GM12864 (cell line): ENCODE data around the gene PSMD2.
"Not testable (repeated sequence)": the region's sequence is repeated elsewhere in the genome, so short reads cannot be mapped to it uniquely, and the experiment has no call there.

Experiments
- DNase-seq: peaks from one replicate; pipeline ENCODE4 v3.0.0-alpha.2; 2011; ENCODE audit warnings: low read depth
- H3K4me3 ChIP-seq: 2 replicates; pipeline ENCODE4 v1.5.1; 2011; ENCODE audit warnings: mild to moderate bottlenecking, low read depth, low read length, control low read depth
- TF ChIP-seq, protein P1 (sequence below): IDR thresholded peaks from 2 replicates; pipeline ENCODE4 v1.5.1; 2011; ENCODE audit warnings: low read depth, mild to moderate bottlenecking, moderate library complexity, low read length, control low read depth, inconsistent platforms; ENCODE audit errors: missing control alignments

PSMD2 gene

DNA sequence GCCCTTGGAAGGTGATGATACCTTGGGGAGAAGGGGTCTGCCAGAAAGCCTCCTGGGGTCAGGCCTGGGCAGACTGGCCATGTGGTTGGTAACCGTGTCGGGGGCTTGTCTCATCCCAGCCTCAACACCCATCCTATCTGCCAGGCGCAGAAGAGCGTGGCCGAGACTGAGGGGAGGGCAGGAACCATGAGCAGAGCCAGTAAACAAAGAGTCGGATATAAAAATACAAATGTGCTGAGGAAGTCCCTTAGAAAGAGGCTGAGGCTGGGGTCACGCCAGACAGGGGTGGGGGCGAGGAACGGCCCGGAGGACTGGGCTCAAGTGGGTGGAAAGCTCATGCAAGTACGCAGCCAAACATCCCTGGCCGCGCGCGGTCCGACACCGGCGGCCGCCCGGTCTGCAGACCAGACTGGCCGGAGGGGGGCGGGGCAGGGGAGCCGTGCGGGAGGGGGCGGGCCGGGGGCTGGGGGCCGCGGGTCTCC lies 39.6 kb upstream of the PSMD2 start:
- no peak for DNase-seq
- H3K4me3 ChIP-seq, result no peak overlapping the region
- TF ChIP-seq, protein P1, sequence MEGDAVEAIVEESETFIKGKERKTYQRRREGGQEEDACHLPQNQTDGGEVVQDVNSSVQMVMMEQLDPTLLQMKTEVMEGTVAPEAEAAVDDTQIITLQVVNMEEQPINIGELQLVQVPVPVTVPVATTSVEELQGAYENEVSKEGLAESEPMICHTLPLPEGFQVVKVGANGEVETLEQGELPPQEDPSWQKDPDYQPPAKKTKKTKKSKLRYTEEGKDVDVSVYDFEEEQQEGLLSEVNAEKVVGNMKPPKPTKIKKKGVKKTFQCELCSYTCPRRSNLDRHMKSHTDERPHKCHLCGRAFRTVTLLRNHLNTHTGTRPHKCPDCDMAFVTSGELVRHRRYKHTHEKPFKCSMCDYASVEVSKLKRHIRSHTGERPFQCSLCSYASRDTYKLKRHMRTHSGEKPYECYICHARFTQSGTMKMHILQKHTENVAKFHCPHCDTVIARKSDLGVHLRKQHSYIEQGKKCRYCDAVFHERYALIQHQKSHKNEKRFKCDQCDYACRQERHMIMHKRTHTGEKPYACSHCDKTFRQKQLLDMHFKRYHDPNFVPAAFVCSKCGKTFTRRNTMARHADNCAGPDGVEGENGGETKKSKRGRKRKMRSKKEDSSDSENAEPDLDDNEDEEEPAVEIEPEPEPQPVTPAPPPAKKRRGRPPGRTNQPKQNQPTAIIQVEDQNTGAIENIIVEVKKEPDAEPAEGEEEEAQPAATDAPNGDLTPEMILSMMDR, result no peak

DNA sequence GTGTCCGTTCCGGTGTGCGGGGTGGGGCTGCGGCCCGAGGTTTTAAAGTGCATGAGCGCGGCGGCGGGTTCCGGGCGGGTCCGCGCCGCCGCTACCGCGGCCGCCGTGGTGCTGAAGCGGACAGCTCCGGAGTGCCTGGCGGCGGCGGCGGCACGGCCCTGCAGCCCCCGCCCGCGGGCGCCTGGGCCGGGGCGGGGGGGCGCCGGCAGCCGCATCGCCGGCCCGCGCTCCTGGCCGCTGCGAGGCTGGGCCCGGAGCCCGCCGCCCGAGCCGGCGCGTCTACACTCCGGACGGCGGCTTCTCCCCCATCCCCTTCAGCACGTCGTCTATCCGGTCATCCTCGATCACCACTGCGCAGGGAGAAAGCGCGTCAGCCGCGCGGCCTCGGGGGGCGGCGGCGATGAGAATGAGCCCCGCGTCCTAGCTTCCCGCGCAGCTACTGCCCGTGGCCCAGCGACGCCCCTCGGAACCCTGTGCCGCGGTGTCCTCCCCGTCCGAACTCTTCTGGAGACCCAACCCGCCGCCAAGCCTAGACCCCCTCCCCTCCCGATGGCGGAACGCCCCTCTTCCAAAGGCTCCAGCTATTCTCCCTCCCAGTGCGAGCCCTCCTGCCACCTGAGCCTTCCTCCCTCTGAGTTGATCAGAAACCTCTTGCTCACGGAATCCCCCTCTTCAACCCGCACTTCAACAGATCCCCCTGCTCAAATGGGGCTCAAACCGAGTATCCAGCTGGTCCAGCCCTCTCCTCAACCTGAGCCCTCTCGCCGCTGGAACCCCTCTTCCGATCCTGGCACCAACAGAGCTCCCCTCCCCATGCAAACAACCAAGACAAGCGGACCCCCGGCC lies 38.9 kb upstream of the PSMD2 start:
- TF ChIP-seq, protein P1, result no peak
- no peak for DNase-seq
- H3K4me3 ChIP-seq, result no peak overlapping the region

DNA sequence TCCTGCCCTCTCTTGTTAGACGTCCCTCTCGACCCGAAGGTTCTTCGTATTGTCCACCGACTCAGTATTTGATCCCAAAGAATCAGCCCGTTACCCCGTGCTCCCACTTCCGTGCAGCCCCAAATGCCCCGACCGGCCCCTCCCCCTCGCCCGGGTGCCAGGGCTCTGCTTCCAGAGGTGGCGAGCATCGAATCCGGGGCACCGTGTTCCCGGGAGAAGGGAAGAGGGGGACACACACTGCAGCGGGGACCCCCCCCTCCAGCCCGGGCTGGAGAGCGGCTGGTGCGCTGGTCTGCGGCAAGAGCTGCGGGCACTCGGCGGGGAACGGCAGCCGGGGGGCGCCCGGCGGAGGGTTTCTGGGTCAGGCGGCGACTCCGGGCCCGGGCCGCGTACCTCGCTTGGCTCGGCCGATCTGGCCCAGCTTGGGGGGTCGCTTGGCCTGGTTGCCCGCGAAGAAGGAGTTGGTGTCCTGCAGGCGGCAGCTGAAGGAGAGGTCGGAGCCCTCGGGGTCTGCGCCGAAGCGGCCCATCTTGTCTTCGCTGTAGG lies 38.2 kb upstream of the PSMD2 start:
- peak overlapping the region; percentile 41 for H3K4me3 ChIP-seq
- TF ChIP-seq, protein P1, result no peak
- no peak for DNase-seq

DNA sequence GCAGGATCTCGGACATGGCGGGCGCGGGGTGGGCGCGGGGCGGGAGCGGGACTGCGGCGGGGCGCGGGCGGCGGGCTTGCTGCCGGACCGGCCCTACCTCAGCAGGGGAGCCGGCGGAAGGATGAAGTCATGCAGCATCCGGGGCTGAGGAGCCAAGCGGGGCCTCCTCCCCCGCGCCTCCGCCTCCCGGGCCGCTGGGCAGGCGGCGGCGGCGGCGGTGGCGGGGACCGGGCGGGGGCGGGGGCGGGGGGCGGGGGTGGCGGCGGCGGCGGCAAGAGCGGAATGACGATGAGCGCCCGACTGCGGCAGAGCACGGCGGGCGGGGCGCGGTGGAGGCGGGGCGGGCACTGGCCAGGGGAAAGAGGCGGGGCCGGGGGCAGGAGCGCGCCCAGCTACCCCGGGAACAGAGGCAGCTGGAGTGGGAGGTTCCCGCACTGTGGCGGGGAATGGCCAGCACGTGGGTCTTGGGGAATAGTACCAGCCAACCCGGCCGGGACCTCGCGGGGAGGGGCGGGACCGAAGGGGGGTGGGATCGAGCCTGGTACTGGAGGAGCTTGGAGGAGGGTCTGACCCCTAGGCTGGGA lies 37.7 kb upstream of the PSMD2 start, which contains the start of gene CAMK2N2:
CAMK2N2 (minus strand) TSS at position 284 of the 584 bp plus-strand sequence; CDS start at position 16, 268 bp downstream.
- TF ChIP-seq, protein P1, result no peak
- DNase-seq, result no peak

DNA sequence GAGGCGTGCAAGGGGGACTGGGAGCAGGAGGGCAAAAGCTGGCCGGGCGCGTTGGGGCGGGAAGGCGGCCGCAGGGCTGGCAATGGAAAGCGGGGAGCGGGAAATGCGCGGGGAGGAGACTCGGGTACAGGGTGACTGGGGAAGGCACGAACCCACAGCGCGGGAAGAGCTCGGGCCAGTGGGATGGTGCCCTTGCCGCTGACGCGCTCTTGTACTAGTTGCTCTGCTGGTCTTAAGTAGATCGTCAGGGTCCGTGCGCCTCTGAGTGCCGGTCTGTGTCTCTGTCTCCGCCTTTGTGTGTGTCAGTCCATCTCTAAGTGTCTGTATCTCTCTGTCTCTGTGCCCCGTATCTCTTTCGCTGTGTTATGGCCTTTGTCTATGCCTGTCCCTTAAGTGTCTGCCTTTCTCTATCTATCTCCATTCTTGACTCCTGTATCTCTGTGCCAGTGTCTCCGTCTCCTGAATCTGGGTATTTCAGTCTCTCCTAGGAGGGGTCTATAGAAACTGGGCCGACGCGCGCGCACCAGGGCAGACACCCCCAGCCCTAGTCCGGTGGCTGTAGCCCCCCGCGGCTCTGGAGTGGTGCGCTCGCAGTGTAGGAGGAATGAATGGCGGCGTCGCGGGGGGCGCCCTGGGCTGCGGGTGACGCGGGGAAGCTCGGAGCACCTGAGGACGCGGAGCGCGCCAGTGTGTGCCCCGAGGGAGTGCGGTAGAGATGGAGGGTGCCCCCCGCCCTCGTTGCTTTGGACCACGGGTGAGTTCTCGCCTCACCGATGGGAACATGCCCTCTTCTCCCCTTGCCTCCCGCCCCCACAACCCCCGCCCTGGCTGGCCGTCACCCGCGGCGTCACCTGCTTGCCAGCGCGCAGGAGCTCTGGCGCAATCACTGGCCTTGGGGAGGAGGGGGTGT lies 36.9 kb upstream of the PSMD2 start:
- no peak for DNase-seq
- H3K4me3 ChIP-seq, result peak overlapping the region; percentile 34
- TF ChIP-seq, protein P1, result no peak

More for the DNA sequence above, 37.7 kb upstream of the PSMD2 start, which contains the start of gene CAMK2N2:
- peak within 1 kb of the TSS; percentile 41 for H3K4me3 ChIP-seq

DNA sequence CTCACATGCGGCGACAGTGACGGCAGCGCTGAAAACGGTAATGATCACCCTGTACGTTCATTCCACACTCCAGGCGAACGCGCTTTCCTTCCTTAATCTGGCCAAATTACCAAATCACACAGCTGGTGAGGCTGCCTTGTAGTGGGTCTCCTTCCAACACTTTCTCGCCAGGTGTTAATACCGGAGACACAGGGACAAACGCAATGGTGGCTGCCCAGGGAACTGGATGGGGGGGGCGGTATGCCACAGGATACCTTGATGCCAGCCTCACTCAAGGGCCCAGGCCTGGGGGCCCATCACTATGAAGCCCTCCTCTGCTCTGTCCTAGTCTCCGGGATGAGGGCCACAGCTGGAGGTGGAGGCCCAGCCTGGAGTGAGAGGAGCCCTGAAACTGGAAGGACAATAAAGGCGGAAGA lies 36.3 kb upstream of the PSMD2 start:
- no peak overlapping the region for H3K4me3 ChIP-seq
- no peak for DNase-seq
- TF ChIP-seq, protein P1, result no peak

DNA sequence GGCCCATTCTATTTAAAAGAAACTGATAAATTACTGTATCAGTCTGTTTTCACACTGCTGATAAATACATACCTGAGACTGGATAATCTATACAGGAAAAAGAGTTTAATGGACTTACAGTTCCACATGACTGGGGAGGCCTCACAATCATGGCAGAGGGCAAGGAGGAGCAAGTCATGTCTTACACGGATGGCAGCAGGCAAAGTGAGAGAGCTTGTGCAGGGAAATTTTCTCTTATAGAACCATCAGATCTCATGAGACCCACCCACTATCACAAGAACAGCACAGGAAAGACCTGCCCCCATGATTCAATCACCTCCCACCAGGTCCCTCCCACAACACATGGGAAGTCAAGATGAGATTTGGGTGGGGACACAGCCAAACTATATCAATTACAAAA lies 31.8 kb upstream of the PSMD2 start:
- DNase-seq, H3K4me3 ChIP-seq: not testable (repeated sequence)
